H1 (cell line): ENCODE data around the gene MAP1B. TPM values are rescaled to one million over a fixed set of nuclear protein-coding genes. Genes with fewer than 3 reads are reported as not detected.

Experiments
- CTCF ChIA-PET: fragments of 300-600 bp; sonication (Branson Sonifier 250); formaldehyde crosslinking; loops from one replicate; lab custom pipeline; 2021; ENCODE audit not compliant: partially characterized antibody; lab: Charles Lee
- POLR2A ChIA-PET: fragments of 300-600 bp; sonication (Branson Sonifier 250); formaldehyde crosslinking; loops from one replicate; lab custom pipeline; 2021; ENCODE audit warnings: inconsistent platforms; ENCODE audit not compliant: partially characterized antibody; lab: Charles Lee
- DNase-seq, 2 experiments: peaks; one replicate each; pipeline versions ENCODE4 v3.0.0 to v3.0.0-alpha.2; 2010 to 2022; ENCODE audit warnings: low spot score in 2 of 2, low read depth in 1 of 2, mixed read lengths in 1 of 2
- FAIRE-seq: peaks from 2 replicates; lab custom pipeline; 2011; peaks lifted over from hg19 to GRCh38; lab: Jason Lieb, UNC
- H2AFZ ChIP-seq: 2 replicates; pipeline ENCODE4 v1.8.1; 2012; ENCODE audit warnings: low read length, inconsistent platforms
- H2AK5ac ChIP-seq: 2 replicates; pipeline ENCODE4 v1.6.1; 2013; ENCODE audit warnings: low read depth, low read length
- H2BK120ac ChIP-seq: replicated peaks from 2 replicates; pipeline ENCODE3; 2013; ENCODE audit warnings: low read depth, low read length, inconsistent platforms
- H2BK12ac ChIP-seq: 2 replicates; pipeline ENCODE4 v1.6.1; 2013; ENCODE audit warnings: low read depth, low read length
- H2BK15ac ChIP-seq: 2 replicates; pipeline ENCODE4 v1.6.1; 2013; ENCODE audit warnings: low read length
- H2BK20ac ChIP-seq: 2 replicates; pipeline ENCODE4 v1.6.1; 2013; ENCODE audit warnings: low read length
- H2BK5ac ChIP-seq: 2 replicates; pipeline ENCODE4 v1.6.1; 2013; ENCODE audit warnings: low read depth, low read length
- H3K14ac ChIP-seq: 2 replicates; pipeline ENCODE4 v1.6.1; 2013; ENCODE audit warnings: inconsistent platforms; ENCODE audit not compliant: insufficient read length
- H3K18ac ChIP-seq: 2 replicates; pipeline ENCODE4 v1.6.1; 2013; ENCODE audit warnings: low read length; ENCODE audit errors: extremely low read depth
- H3K23ac ChIP-seq: 2 replicates; pipeline ENCODE4 v1.6.1; 2013; ENCODE audit warnings: inconsistent platforms; ENCODE audit not compliant: insufficient read length
- H3K23me2 ChIP-seq: 2 replicates; pipeline ENCODE4 v1.6.1; 2013; ENCODE audit warnings: low read depth, low read length
- H3K27ac ChIP-seq: 2 replicates; pipeline ENCODE4 v1.6.1; 2011; ENCODE audit warnings: low read depth, low read length, inconsistent platforms
- H3K27me3 ChIP-seq, 4 experiments: replicated peaks in 1 of 4; 1 replicate in 1 of 4; 2 replicates in 3 of 4; pipeline versions ENCODE4 v1.6.1 to v1.8.1; 2011 to 2013; ENCODE audit warnings: low read length in 3 of 4, mild to moderate bottlenecking in 3 of 4, inconsistent platforms in 2 of 4, mixed read lengths in 2 of 4, moderate library complexity in 1 of 4; ENCODE audit not compliant: control insufficient read depth in 3 of 4, insufficient read depth in 3 of 4; ENCODE audit errors: extremely low read depth in 1 of 4
- H3K36me3 ChIP-seq, 4 experiments: 2 replicates each; pipeline versions ENCODE4 v1.6.1 to v1.8.1; 2011 to 2013; ENCODE audit warnings: mild to moderate bottlenecking in 4 of 4, low read length in 3 of 4, moderate library complexity in 2 of 4, control low read depth in 1 of 4, inconsistent platforms in 1 of 4; ENCODE audit not compliant: insufficient read depth in 4 of 4, control insufficient read depth in 2 of 4
- H3K4ac ChIP-seq: replicated peaks from 2 replicates; pipeline ENCODE3; 2013; ENCODE audit warnings: low read length, low read depth, mixed read lengths, inconsistent platforms; ENCODE audit not compliant: insufficient read length
- H3K4me1 ChIP-seq, 4 experiments: replicated peaks in 1 of 4; 1 replicate in 1 of 4; 2 replicates in 3 of 4; pipeline versions ENCODE4 v1.6.1 to v1.8.1; 2011 to 2013; ENCODE audit warnings: low read length in 3 of 4, inconsistent platforms in 2 of 4, mixed read lengths in 1 of 4; ENCODE audit not compliant: insufficient read depth in 4 of 4, control insufficient read depth in 3 of 4
- H3K4me2 ChIP-seq, 2 experiments: 2 replicates each; pipeline versions ENCODE4 v1.6.1 to v1.8.1; 2011 to 2013; ENCODE audit warnings: low read depth in 2 of 2, low read length in 2 of 2, control low read depth in 1 of 2, inconsistent platforms in 1 of 2, mild to moderate bottlenecking in 1 of 2; ENCODE audit not compliant: insufficient read depth in 1 of 2
- H3K4me3 ChIP-seq, 4 experiments: fragments of 200-600, 300-600 bp in 1 of 4; sonication (generic), shearing (Covaris generic), sonication (Bioruptor Twin) in 1 of 4; 2 replicates each; pipeline versions ENCODE4 v1.5.1 to v1.8.1; 2011 to 2016; ENCODE audit warnings: low read length in 4 of 4, low read depth in 3 of 4, control low read depth in 2 of 4, inconsistent platforms in 2 of 4, mild to moderate bottlenecking in 2 of 4, mixed read lengths in 1 of 4, moderate library complexity in 1 of 4; ENCODE audit not compliant: insufficient read depth in 2 of 4; ENCODE audit errors: extremely low read depth in 1 of 4
- H3K56ac ChIP-seq: replicated peaks from 2 replicates; pipeline ENCODE3; 2013; ENCODE audit warnings: low read depth, mild to moderate bottlenecking, mixed read lengths, low read length, inconsistent platforms; ENCODE audit not compliant: insufficient read length
- H3K79me1 ChIP-seq: 2 replicates; pipeline ENCODE4 v1.6.1; 2013; ENCODE audit warnings: low read depth, low read length, control low read depth
- H3K79me2 ChIP-seq, 2 experiments: 2 replicates each; pipeline versions ENCODE4 v1.6.1 to v1.8.1; 2012 to 2013; ENCODE audit warnings: low read length in 2 of 2, mild to moderate bottlenecking in 2 of 2, inconsistent platforms in 1 of 2; ENCODE audit not compliant: insufficient read depth in 2 of 2, control insufficient read depth in 1 of 2
- H3K9ac ChIP-seq, 4 experiments: replicated peaks in 1 of 4; 1 replicate in 1 of 4; 2 replicates in 3 of 4; pipeline versions ENCODE4 v1.6.1 to v1.8.1; 2011 to 2013; ENCODE audit warnings: low read depth in 3 of 4, low read length in 3 of 4, control low read depth in 2 of 4, mild to moderate bottlenecking in 2 of 4, moderate library complexity in 2 of 4, inconsistent platforms in 1 of 4; ENCODE audit errors: extremely low read depth in 1 of 4
- H3K9me3 ChIP-seq, 2 experiments: 2 replicates each; pipeline versions ENCODE4 v1.6.1 to v1.8.1; 2012 to 2013; ENCODE audit warnings: mild to moderate bottlenecking in 2 of 2, moderate library complexity in 2 of 2, control low read depth in 1 of 2, inconsistent platforms in 1 of 2, low read depth in 1 of 2, low read length in 1 of 2, mixed read lengths in 1 of 2; ENCODE audit not compliant: insufficient read depth in 2 of 2
- H4K20me1 ChIP-seq, 2 experiments: replicated peaks in 1 of 2; 2 replicates each; pipeline versions ENCODE3 to v1.8.1; 2011 to 2013; ENCODE audit warnings: inconsistent platforms in 2 of 2, low read length in 2 of 2, mild to moderate bottlenecking in 1 of 2; ENCODE audit not compliant: insufficient read depth in 2 of 2, control insufficient read depth in 1 of 2
- H4K5ac ChIP-seq: 2 replicates; pipeline ENCODE4 v1.6.1; 2013; ENCODE audit warnings: low read length, low read depth, mixed read lengths, inconsistent platforms; ENCODE audit not compliant: insufficient read length
- H4K8ac ChIP-seq: 2 replicates; pipeline ENCODE4 v1.8.0; 2013; ENCODE audit warnings: mild to moderate bottlenecking, moderate library complexity, low read length, inconsistent platforms; ENCODE audit not compliant: insufficient read depth; ENCODE audit errors: extremely low read depth
- H4K91ac ChIP-seq: replicated peaks from 2 replicates; pipeline ENCODE3; 2013; ENCODE audit warnings: low read length, mixed read lengths, inconsistent platforms; ENCODE audit not compliant: insufficient read length
- CHD2 ChIP-seq: IDR thresholded peaks from 2 replicates; pipeline ENCODE4 v1.6.1; 2012; ENCODE audit warnings: low read length, improper control_type of control experiment
- GABPA ChIP-seq: IDR thresholded peaks from 2 replicates; pipeline ENCODE4 v1.6.1; 2011; ENCODE audit warnings: mild to moderate bottlenecking, low read length, moderate library complexity, borderline replicate concordance; ENCODE audit not compliant: insufficient read depth
- HDAC2 ChIP-seq, 2 experiments: fragments of 300-600 bp in 1 of 2; sonication (generic) in 1 of 2; IDR thresholded peaks; 2 replicates each; pipeline ENCODE4 v1.6.1; 2011 to 2012; ENCODE audit warnings: low read depth in 2 of 2, low read length in 2 of 2, mild to moderate bottlenecking in 2 of 2, moderate library complexity in 2 of 2, borderline replicate concordance in 1 of 2, inconsistent platforms in 1 of 2
- NRF1 ChIP-seq: IDR thresholded peaks from 2 replicates; pipeline ENCODE4 v1.6.1; 2011; ENCODE audit warnings: mild to moderate bottlenecking, low read depth, low read length, improper control_type of control experiment
- POLR2A ChIP-seq, 2 experiments: IDR thresholded peaks; 1 replicate in 1 of 2; 2 replicates in 1 of 2; pipeline ENCODE4 v1.6.1; 2011; ENCODE audit warnings: low read depth in 2 of 2, low read length in 2 of 2, mild to moderate bottlenecking in 2 of 2; ENCODE audit errors: control extremely low read depth in 1 of 2
- WGBS, 2 experiments: shearing (Covaris generic) in 1 of 2; methylation state at CpG; one replicate each; pipeline versions ENCODE4 v1.1.6 to v1.1.7; 2013 to 2015; ENCODE audit warnings: low lambda C conversion rate in 2 of 2, mixed read lengths in 2 of 2, inconsistent platforms in 1 of 2, low coverage in 1 of 2, missing lambda C conversion rate in 1 of 2; ENCODE audit not compliant: insufficient replicate concordance in 2 of 2, insufficient coverage in 1 of 2, insufficient read length in 1 of 2; ENCODE audit errors: extremely low coverage in 1 of 2, missing lambda C conversion rate in 1 of 2; 5-methylcytosine and 5-hydroxymethylcytosine counted together
- polyA plus RNA-seq, 7 experiments: library from polyadenylated mRNA; depleted of rRNA in 3 of 7; stranded (reverse) in 5 of 7; unstranded in 2 of 7; fragments of >200 nt in 5 of 7; fragments of 200-250 nt in 2 of 7; gene quantifications; 1 replicate in 5 of 7; 2 replicates in 1 of 7; 4 replicates in 1 of 7; pipeline versions ENCODE4 v1.2.1 to v1.2.3, GENCODE V29; 2011 to 2013; ENCODE audit warnings: missing spikeins in 2 of 7, mixed read lengths in 2 of 7
- total RNA-seq: library from RNA; stranded (reverse); fragmentation: NEBNext Ultra II Directional; extraction: Animal tissue kit (Norgen Biotek cat#: 25700); gene quantifications from 2 replicates; pipeline ENCODE4 v1.2.1, GENCODE V29; 2021

MAP1B gene
- total and polyA plus RNA-seq, 2 of the 8 experiments (the other 6 are each of a cell fraction or from before 2014, with no cell fraction given) = 24.5 to 120 TPM

- Histone ChIP-seq H3K9ac (no peak overlapping the region), H3K4me2 (no peak overlapping the region), H3K4me1 (peaks cover 0 to 3% (median 0%) of the 10 kb centered on the region in 4 experiments; a peak in 1 of 7 replicates), H3K23me2 (no peaks in the 10 kb centered on the region), H4K91ac (no peak overlapping the region), H4K20me1 (no peaks in the 10 kb centered on the region), H2BK5ac (no peak overlapping the region), H2BK12ac (no peak overlapping the region), H3K27me3 (no peaks in the 10 kb centered on the region), H4K5ac (no peak overlapping the region), H2AFZ (no peak overlapping the region), H4K8ac (no peak overlapping the region), H3K23ac (no peak overlapping the region), H3K36me3 (peaks cover 0 to 8% (median 1%) of the 10 kb centered on the region in 4 experiments; a peak in 3 of 8 replicates), H3K27ac (no peak overlapping the region), H2AK5ac (no peak overlapping the region), H3K18ac (no peak overlapping the region), H3K79me2 (peaks cover 0 to 25% of the 10 kb centered on the region in 2 experiments; a peak in 2 of 4 replicates), H3K79me1 (no peaks in the 10 kb centered on the region), H2BK15ac (no peak overlapping the region), H3K4me3 (no peak overlapping the region), H3K56ac (no peak overlapping the region), H2BK20ac (no peak overlapping the region), H3K14ac (no peak overlapping the region), H3K9me3 (no peaks in the 10 kb centered on the region), H3K4ac (no peak overlapping the region), H2BK120ac (no peak overlapping the region)
- no peak for TF ChIP-seq GABPA
- no peak for TF ChIP-seq HDAC2 (IDR thresholded peaks at IDR 0.05; ENCODE audit: borderline replicate concordance in 1 of 2, low read depth in 2 of 2, low read length in 2 of 2)
- TF ChIP-seq POLR2A (IDR thresholded peaks at IDR 0.05; ENCODE audit: control extremely low read depth in 1 of 2, low read depth in 2 of 2, low read length in 2 of 2) = no peak
- TF ChIP-seq NRF1 = no peak
- TF ChIP-seq CHD2 = no peak
- POLR2A ChIA-PET = no interaction called here
- FAIRE-seq (no peak), DNase-seq (no peak)
- WGBS, 2 experiments = 90% methylated on average over 8 of the region's 8 CpGs; no CpG with 5 or more reads in 1 of the 2 experiments
- CTCF ChIA-PET = interaction anchor here (0.6 to 0.7 kb wide), 2 partner anchors 11 to 110 kb away, joined by 3 read pairs; no protein-coding TSS in a partner anchor
Observed at GRCh38 chr5:72138943-72139521, 31.8 kb downstream of the MAP1B start.
